Testis (tissue), 2 donors: ENCODE measurements around the gene HSF4.

ENCODE experiments used
- POLR2A ChIP-seq: fragments of 450-650 bp; IDR thresholded peaks from one replicate; pipeline ENCODE4 v1.6.1; 2017; ENCODE audit warnings: antibody characterized with exemption, mild to moderate bottlenecking, moderate library complexity
- TF ChIP-seq, protein P1 (sequence below), 3 experiments: fragments of 450-650 bp in 2 of 3; fragments of 200-600 bp in 1 of 3; sonication (generic) in 1 of 3; IDR thresholded peaks; one replicate each; pipeline ENCODE4 v1.5.1; 2016 to 2019; ENCODE audit warnings: antibody characterized with exemption in 3 of 3, mild to moderate bottlenecking in 2 of 3, moderate library complexity in 1 of 3

DNA sequence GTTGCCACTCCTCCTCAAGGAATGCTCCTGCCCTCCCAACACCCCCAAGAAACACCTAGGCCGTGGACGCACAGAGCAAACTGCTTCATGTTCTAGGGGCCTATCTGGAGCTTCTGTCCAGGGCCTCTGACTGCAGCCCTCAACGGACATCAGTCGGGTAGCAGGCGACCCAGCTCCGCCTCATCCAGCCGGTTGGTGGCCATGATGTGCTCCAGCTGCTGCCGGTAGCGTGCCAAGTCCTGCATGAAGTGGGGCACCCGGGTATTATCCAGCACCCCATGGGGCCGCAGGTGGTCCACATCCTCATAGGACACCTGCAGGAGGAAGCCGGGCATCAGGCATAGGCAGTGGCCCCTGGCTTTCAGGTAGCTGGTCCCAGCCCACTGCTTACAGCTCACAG lies 12.1 kb downstream of the HSF4 start:
- TF ChIP-seq, protein P1, sequence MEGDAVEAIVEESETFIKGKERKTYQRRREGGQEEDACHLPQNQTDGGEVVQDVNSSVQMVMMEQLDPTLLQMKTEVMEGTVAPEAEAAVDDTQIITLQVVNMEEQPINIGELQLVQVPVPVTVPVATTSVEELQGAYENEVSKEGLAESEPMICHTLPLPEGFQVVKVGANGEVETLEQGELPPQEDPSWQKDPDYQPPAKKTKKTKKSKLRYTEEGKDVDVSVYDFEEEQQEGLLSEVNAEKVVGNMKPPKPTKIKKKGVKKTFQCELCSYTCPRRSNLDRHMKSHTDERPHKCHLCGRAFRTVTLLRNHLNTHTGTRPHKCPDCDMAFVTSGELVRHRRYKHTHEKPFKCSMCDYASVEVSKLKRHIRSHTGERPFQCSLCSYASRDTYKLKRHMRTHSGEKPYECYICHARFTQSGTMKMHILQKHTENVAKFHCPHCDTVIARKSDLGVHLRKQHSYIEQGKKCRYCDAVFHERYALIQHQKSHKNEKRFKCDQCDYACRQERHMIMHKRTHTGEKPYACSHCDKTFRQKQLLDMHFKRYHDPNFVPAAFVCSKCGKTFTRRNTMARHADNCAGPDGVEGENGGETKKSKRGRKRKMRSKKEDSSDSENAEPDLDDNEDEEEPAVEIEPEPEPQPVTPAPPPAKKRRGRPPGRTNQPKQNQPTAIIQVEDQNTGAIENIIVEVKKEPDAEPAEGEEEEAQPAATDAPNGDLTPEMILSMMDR (IDR thresholded peaks at IDR 0.05): no peak
- no peak for TF ChIP-seq POLR2A
